Thymus (tissue), 11 donors: Measurements from ENCODE around the gene ZNF654. TPM values are rescaled to one million over a fixed set of nuclear protein-coding genes. Genes with fewer than 3 reads are reported as not detected.

Experiments used
- DNase-seq, 9 donors: peaks; one replicate each; pipeline ENCODE4 v3.0.0-alpha.2; 2013; ENCODE audit warnings: low spot score in 9 of 9, low read depth in 6 of 9, missing footprints in 1 of 9
- H3K27ac ChIP-seq, 2 donors: one replicate each; pipeline ENCODE4 v1.5.1; 2013; ENCODE audit warnings: control low read depth in 1 of 2, low read depth in 1 of 2, low read length in 1 of 2, mild to moderate bottlenecking in 1 of 2, moderate library complexity in 1 of 2
- H3K27me3 ChIP-seq, 2 donors: one replicate each; pipeline ENCODE4 v1.5.1; 2013; ENCODE audit warnings: low read length in 1 of 2; ENCODE audit not compliant: control insufficient read depth in 2 of 2, insufficient read depth in 1 of 2
- H3K36me3 ChIP-seq, 2 donors: one replicate each; pipeline ENCODE4 v1.5.1; 2013; ENCODE audit warnings: low read length in 1 of 2, mild to moderate bottlenecking in 1 of 2, moderate library complexity in 1 of 2; ENCODE audit not compliant: control insufficient read depth in 2 of 2, insufficient read depth in 2 of 2
- H3K4me1 ChIP-seq, 2 donors: one replicate each; pipeline ENCODE4 v1.5.1; 2013; ENCODE audit warnings: low read length in 2 of 2; ENCODE audit not compliant: control insufficient read depth in 2 of 2, insufficient read depth in 2 of 2
- H3K4me3 ChIP-seq, 2 donors: one replicate each; pipeline ENCODE4 v1.5.1; 2013; ENCODE audit warnings: low read length in 2 of 2, control low read depth in 1 of 2, mild to moderate bottlenecking in 1 of 2
- H3K9me3 ChIP-seq, 2 donors: one replicate each; pipeline ENCODE4 v1.5.1; 2013; ENCODE audit warnings: low read length in 1 of 2, mild to moderate bottlenecking in 1 of 2; ENCODE audit not compliant: control insufficient read depth in 2 of 2, insufficient read depth in 1 of 2
- WGBS: extraction: QIAGEN DNeasy Blood & Tissue Kit; methylation state at CpG from one replicate; pipeline ENCODE4 v1.1.7; 2013; 5-methylcytosine and 5-hydroxymethylcytosine counted together
- polyA plus RNA-seq: library from polyadenylated mRNA; stranded (reverse); fragments of 200-250 nt; gene quantifications from one replicate; pipeline ENCODE4 v1.2.3, GENCODE V29; 2013
- total RNA-seq: library from RNA; stranded (reverse); fragments of 120-200 nt; gene quantifications from one replicate; pipeline ENCODE4 v1.2.4, GENCODE V29; 2013
- donor health status: healthy.

Gene ZNF654
- total and polyA plus RNA-seq, 2 donors = 9.5 to 15.0 TPM

- H3K9me3 ChIP-seq = no peaks in the 10 kb centered on the region
- no peaks in the 10 kb centered on the region for H3K4me1 ChIP-seq
- 96% methylated on average over 11 of the region's 11 CpGs for WGBS
- H3K27me3 ChIP-seq = no peaks in the 10 kb centered on the region
- no peak overlapping the region for H3K27ac ChIP-seq
- no peak for DNase-seq
- H3K4me3 ChIP-seq = no peak overlapping the region
- H3K36me3 ChIP-seq = no peaks in the 10 kb centered on the region
Observed at GRCh38 chr3:88189361-88189810, 130.3 kb downstream of the ZNF654 start.

- no peak overlapping the region for H3K27ac ChIP-seq
- H3K4me1 ChIP-seq = no peaks in the 10 kb centered on the region
- H3K36me3 ChIP-seq = no peaks in the 10 kb centered on the region
- WGBS = 85% methylated on average over 4 of the region's 4 CpGs
- DNase-seq = no peak
- H3K27me3 ChIP-seq = no peaks in the 10 kb centered on the region
- no peaks in the 10 kb centered on the region for H3K9me3 ChIP-seq
- no peak overlapping the region for H3K4me3 ChIP-seq
Observed at GRCh38 chr3:88191872-88192409, 132.9 kb downstream of the ZNF654 start.

GRCh38 chr3:88192631-88193030, 133.6 kb downstream of the ZNF654 start:
- no peak overlapping the region for H3K27ac ChIP-seq
- H3K9me3 ChIP-seq = no peaks in the 10 kb centered on the region
- 76% methylated on average over 3 of the region's 3 CpGs for WGBS
- no peaks in the 10 kb centered on the region for H3K36me3 ChIP-seq
- H3K4me3 ChIP-seq = no peak overlapping the region
- no peaks in the 10 kb centered on the region for H3K27me3 ChIP-seq
- no peak for DNase-seq
- no peaks in the 10 kb centered on the region for H3K4me1 ChIP-seq

Other genes starting within 250 kb of the ZNF654 start
- 64.8 TPM for gene CGGBP1, start 250 bp upstream of the ZNF654 start, total RNA-seq
- 121 TPM for gene CGGBP1, start 250 bp upstream of the ZNF654 start, polyA plus RNA-seq
- 40.4 TPM for gene C3orf38, start 90.7 kb downstream of the ZNF654 start, total RNA-seq
- 16.7 TPM for gene C3orf38, start 90.7 kb downstream of the ZNF654 start, polyA plus RNA-seq